HG03045 (cell line): ENCODE measurements around the gene PID1.

Experiments used
- ATAC-seq: cut with Tn5 transposase; IDR thresholded peaks from one replicate; pipeline ENCODE4 v1.9.1; 2021; ENCODE audit warnings: mild to moderate bottlenecking, moderate library complexity; ENCODE audit not compliant: unreplicated experiment

Gene PID1

GRCh38 chr2:229270551-229271410 lies at the start of gene PID1:
Gene PID1 (minus strand): TSS chr2:229271287. CDS start chr2:229271043, 244 bp downstream.
- ATAC-seq, result no peak

GRCh38 chr2:229319558-229319957 lies 48.5 kb upstream of the PID1 start:
- ATAC-seq, result no peak

- no peak for ATAC-seq
Measured at GRCh38 chr2:229314117-229314516, 43.0 kb upstream of the PID1 start.

GRCh38 chr2:229313591-229313990 lies 42.5 kb upstream of the PID1 start:
- ATAC-seq, result no peak

- no peak for ATAC-seq
Measured at GRCh38 chr2:229301237-229301636, 30.1 kb upstream of the PID1 start.

GRCh38 chr2:229300790-229301189 lies 29.7 kb upstream of the PID1 start:
- no peak for ATAC-seq

- ATAC-seq, result no peak
Measured at GRCh38 chr2:229300371-229300770, 29.3 kb upstream of the PID1 start.

GRCh38 chr2:229297247-229297646 lies 26.2 kb upstream of the PID1 start:
- no peak for ATAC-seq

- ATAC-seq, result no peak
Measured at GRCh38 chr2:229296536-229296935, 25.4 kb upstream of the PID1 start.

- ATAC-seq, result no peak
Measured at GRCh38 chr2:229296016-229296415, 24.9 kb upstream of the PID1 start.

- ATAC-seq, result no peak
Measured at GRCh38 chr2:229287823-229288222, 16.7 kb upstream of the PID1 start.

- no peak for ATAC-seq
Measured at GRCh38 chr2:229282758-229283546, 11.9 kb upstream of the PID1 start.

GRCh38 chr2:229279516-229279915 lies 8.4 kb upstream of the PID1 start:
- ATAC-seq, result no peak

- ATAC-seq, result no peak
Measured at GRCh38 chr2:229275506-229275905, 4.4 kb upstream of the PID1 start.

- peak; percentile 62 for ATAC-seq
Measured at GRCh38 chr2:229273723-229274338, 2.7 kb upstream of the PID1 start.

- no peak for ATAC-seq
Measured at GRCh38 chr2:229273006-229273722, 2.1 kb upstream of the PID1 start.

GRCh38 chr2:229269941-229270340 lies 1.1 kb downstream of the PID1 start:
- no peak for ATAC-seq

GRCh38 chr2:229269146-229269545 lies 1.9 kb downstream of the PID1 start:
- ATAC-seq, result no peak

- ATAC-seq, result no peak
Measured at GRCh38 chr2:229268626-229269025, 2.5 kb downstream of the PID1 start.

- ATAC-seq, result no peak
Measured at GRCh38 chr2:229267080-229267479, 4.0 kb downstream of the PID1 start.

GRCh38 chr2:229265727-229266126 lies 5.4 kb downstream of the PID1 start:
- ATAC-seq, result no peak
